Renal cortex interstitium (tissue), 11 donors: ENCODE measurements around the gene ATXN10. TPM values are rescaled to one million over a fixed set of nuclear protein-coding genes. Genes with fewer than 3 reads are reported as not detected.
A peak's percentile ranks its signal among the peaks of the same experiment; 100 is the strongest.

Source experiments
- DNase-seq, 11 donors: peaks; one replicate each; pipeline ENCODE4 v3.0.0-alpha.2; 2013; ENCODE audit warnings: low read depth in 9 of 11, low spot score in 4 of 11; ENCODE audit errors: extremely low read depth in 1 of 11
- polyA plus RNA-seq, 3 donors: library from polyadenylated mRNA; unstranded; fragments of 120-200 nt; gene quantifications; one replicate each; pipeline ENCODE4 v1.2.1, GENCODE V29; 2013; ENCODE audit not compliant: insufficient read length in 3 of 3

The ATXN10 gene
- polyA plus RNA-seq, 3 donors: 245 to 338 (median 294) TPM

- DNase-seq: no peak
Measured at GRCh38 chr22:45771057-45771456, 99.4 kb downstream of the ATXN10 start.

GRCh38 chr22:45771711-45772110, 100.1 kb downstream of the ATXN10 start:
- DNase-seq: no peak

GRCh38 chr22:45772743-45773142, 101.1 kb downstream of the ATXN10 start:
- no peak for DNase-seq

- DNase-seq: no peak
Measured at GRCh38 chr22:45774001-45774670, 102.5 kb downstream of the ATXN10 start.

- no peak for DNase-seq
Measured at GRCh38 chr22:45775062-45775461, 103.4 kb downstream of the ATXN10 start.

GRCh38 chr22:45775569-45776312, 104.1 kb downstream of the ATXN10 start:
- DNase-seq: no peak

GRCh38 chr22:45776313-45776585, 104.6 kb downstream of the ATXN10 start:
- DNase-seq: no peak

- DNase-seq: no peak
Measured at GRCh38 chr22:45777046-45777851, 105.6 kb downstream of the ATXN10 start.

- no peak for DNase-seq
Measured at GRCh38 chr22:45777852-45778375, 106.3 kb downstream of the ATXN10 start.

GRCh38 chr22:45781459-45781858, 109.8 kb downstream of the ATXN10 start:
- DNase-seq: no peak

GRCh38 chr22:45781966-45782365, 110.3 kb downstream of the ATXN10 start:
- DNase-seq: no peak

- DNase-seq: no peak
Measured at GRCh38 chr22:45783021-45783420, 111.4 kb downstream of the ATXN10 start.

GRCh38 chr22:45783690-45784089, 112.1 kb downstream of the ATXN10 start:
- DNase-seq: no peak

GRCh38 chr22:45784357-45785277, 113.0 kb downstream of the ATXN10 start:
- peak in 1 of 11 donors; percentile 5 for DNase-seq

- no peak for DNase-seq
Measured at GRCh38 chr22:45785458-45785857, 113.8 kb downstream of the ATXN10 start.

- DNase-seq: no peak
Measured at GRCh38 chr22:45786726-45787125, 115.1 kb downstream of the ATXN10 start.

- DNase-seq: no peak
Measured at GRCh38 chr22:45787759-45788158, 116.1 kb downstream of the ATXN10 start.

- DNase-seq: no peak
Measured at GRCh38 chr22:45788522-45788921, 116.9 kb downstream of the ATXN10 start.

GRCh38 chr22:45790401-45790800, 118.8 kb downstream of the ATXN10 start:
- no peak for DNase-seq
